LoVo (cell line): Measurements from ENCODE around the gene MIA.
"Not testable (repeated sequence)": the region's sequence is repeated elsewhere in the genome, so short reads cannot be mapped to it uniquely, and the experiment has no call there.

Source experiments
- DNase-seq: peaks from one replicate; pipeline ENCODE4 v3.0.0-alpha.2; 2016; ENCODE audit warnings: low spot score

MIA gene

DNA sequence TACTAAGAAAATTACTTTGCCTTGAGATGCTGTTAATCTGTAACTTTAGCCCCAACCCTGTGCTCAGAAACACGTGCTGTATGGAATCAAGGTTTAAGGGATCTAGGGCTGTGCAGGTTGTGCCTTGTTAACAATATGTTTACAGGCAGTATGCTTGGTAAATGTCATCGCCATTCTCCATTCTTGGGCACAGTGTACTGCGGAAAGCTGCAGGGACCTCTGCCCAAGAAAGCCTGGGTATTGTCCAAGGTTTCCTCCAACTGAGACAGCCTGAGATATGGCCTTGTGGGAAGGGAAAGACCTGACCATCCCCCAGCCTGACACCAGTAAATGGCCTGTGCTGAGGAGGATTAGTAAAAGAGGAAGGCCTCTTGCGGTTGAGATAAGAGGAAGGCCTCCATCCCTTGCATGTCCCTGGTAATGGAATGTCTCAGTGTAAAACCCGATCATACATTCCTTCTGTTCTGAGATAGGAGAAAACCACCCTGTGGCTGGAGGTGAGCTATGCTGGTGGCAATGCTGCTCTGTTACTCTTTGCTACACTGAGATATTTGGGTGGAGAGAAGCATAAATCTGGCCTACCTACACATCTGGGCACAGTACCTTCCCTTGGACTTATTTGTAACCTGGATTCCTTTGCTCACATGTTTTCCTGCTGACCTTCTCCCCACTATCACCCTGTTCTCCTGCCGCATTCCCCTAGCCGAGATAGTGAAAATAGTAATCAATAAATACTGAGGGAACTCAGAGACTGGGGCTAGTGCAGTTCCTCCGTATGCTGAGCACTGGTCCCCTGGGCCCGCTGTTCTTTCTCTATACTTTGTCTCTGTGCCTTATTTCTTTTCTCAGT, 47.6 kb downstream of the MIA start:
- not testable (repeated sequence) for DNase-seq

DNA sequence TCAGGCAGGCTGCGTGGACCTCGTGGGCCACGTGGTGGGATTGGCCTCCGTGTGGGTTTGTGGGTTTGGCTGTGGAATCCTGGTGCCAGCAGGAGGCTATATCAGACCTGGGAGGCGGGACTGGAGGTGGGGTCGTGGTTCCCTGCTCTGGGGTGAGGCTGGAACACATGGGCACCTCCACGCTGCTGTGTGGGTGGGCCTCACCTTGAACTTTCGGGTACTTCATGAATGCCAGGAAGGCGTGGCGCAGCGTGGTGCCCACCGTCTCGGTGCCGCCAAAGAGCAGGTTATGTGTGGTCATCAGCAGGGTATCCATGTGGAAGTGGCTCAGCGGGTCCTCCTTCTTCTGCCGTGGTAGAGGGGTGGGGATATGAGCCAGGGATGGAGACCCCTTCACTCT, 49.6 kb downstream of the MIA start:
- not testable (repeated sequence) for DNase-seq

DNA sequence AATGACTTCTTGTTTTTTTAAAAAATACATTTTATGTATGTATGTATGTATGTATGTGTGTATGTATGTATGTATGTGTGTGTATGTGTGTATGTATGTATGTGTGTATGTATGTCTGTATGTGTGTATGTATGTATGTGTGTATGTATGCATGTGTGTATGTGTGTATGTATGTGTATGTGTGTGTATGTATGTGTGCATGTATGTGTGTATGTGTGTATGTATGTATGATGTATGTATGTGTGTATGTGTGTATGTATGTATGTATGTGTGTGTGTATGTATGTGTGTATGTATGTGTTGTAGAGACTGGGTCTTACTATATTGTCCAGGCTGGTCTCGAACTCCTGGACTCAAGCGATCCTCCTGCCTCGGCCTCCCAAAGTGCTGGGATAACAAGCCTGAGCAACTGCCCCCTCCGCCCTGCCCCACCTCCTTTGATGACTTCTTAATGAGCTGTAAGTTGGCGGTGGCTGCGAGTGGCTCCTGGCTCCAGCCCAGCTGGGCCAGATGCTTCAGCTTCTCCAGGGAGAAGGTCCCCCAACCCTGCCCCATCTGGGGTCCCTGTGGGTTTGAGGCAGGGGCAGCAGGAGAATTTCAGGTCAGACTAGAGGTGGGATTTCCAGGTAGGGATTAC, 50.3 kb downstream of the MIA start:
- not testable (repeated sequence) for DNase-seq

DNA sequence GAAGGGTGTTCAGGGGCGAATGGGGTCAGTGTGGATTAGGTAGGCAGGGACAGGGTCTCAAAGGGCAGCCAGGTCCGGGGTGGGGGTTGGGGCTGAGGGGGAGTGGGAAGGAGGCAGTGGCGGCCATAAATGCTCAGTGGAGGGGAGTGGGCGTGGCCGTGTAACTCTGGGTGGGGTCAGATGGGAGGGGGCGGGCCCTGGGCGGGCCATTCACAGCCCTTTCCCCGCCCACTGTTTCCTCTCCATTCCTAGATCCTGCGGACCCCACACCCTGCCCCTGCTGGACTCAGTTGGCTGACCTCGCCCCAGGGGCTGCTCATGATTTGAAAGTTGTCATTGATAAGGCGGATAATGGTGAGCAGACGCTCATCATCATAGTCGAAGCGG, 51.0 kb downstream of the MIA start:
- not testable (repeated sequence) for DNase-seq

DNA sequence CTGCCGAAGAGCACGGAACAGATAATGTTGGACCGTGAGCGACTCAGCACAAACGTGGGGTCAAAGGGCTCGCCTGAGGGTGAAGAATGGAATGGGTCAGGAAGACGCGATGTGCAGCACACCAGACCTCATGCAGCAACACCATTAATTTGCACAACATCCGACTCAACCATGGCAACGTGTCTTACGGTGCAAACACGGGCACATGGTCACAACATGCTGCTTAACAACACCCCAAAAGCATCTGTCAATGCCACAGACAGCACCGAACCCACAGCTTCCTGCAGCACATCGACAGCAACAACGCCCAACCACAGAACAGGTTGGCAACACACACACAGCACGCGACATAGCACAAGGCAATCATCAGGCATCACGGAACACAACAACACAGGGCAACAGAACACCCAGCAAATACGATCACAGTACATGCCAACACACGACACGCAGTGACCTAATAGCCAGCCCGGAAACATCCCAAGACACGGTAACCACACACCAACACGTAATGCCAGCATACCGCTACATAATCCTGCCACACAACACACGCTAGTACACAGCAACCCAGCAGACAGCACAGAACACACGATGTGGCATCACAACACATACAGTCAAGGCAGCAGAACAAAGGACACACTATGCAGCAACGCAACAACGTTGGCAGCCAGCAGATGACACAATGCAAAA, 51.5 kb downstream of the MIA start:
- not testable (repeated sequence) for DNase-seq
